ENCODE results near the gene CORO2A.

GRCh38 chr9:98191671-98192502 is 550 bp downstream of the CORO2A start:
- no peak for TF ChIP-seq CTCF (IDR thresholded peaks at IDR 0.05 in 8 of 11, conservative IDR thresholded peaks at IDR 0.05 in 3 of 11)
- no peak for TF ChIP-seq POLR2A (IDR thresholded peaks at IDR 0.05)

All from spleen (tissue), 7 donors.